Fibroblast of mammary gland (primary cell): Measurements from ENCODE around the gene DRC3.
"Not testable (repeated sequence)": the region's sequence is repeated elsewhere in the genome, so short reads cannot be mapped to it uniquely, and the experiment has no call there.

ENCODE experiments used
- DNase-seq: peaks from one replicate; pipeline ENCODE4 v3.0.0-alpha.2; 2010; ENCODE audit warnings: low read depth
- H3K4me3 ChIP-seq: 2 replicates; pipeline ENCODE4 v1.5.1; 2011; ENCODE audit warnings: low read depth, mild to moderate bottlenecking, low read length, moderate library complexity; ENCODE audit not compliant: control insufficient read depth
- TF ChIP-seq, protein P1 (sequence below): conservative IDR thresholded peaks from 2 replicates; pipeline ENCODE4 v1.5.1; 2011; ENCODE audit warnings: low read depth, low read length, inconsistent platforms; ENCODE audit not compliant: control insufficient read depth, insufficient read depth

The DRC3 gene

DNA sequence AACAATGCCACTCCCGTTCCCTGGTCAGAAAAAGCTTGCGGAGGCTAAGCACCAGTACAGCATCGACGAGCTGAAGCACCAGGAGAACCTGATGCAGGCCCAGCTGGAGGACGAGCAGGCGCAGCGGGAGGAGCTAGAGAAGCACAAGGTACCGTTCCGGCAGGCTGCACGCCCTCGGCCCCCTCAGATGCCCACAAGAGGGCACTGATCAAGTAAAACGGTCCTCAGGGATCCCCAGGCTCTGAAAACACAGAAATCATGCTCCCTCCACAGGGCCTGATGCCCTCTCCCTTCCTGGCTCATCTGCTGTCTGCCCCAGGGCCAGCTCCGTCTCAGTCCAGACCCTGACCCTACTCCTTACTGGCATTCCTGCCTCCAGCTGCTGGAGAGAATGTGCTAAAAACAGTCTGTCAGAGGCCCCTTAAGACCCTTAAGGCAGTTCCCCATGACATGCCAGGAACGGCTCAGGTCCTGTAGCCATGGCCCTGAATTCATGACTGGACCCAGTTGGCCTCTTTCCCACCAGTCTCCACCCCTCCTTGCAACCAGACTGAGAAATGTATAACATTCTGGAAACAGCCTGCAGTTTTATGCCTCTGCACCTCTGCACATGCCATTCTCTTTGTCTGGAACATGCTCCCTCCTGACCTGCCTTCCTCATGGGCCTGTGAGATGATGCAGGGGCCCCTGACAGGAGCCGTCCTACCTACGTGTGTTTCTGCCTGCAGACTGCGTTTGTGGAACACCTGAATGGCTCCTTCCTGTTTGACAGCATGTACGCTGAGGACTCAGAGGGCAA is 21.8 kb downstream of the DRC3 start:
- peak; percentile 15 for DNase-seq

DNA sequence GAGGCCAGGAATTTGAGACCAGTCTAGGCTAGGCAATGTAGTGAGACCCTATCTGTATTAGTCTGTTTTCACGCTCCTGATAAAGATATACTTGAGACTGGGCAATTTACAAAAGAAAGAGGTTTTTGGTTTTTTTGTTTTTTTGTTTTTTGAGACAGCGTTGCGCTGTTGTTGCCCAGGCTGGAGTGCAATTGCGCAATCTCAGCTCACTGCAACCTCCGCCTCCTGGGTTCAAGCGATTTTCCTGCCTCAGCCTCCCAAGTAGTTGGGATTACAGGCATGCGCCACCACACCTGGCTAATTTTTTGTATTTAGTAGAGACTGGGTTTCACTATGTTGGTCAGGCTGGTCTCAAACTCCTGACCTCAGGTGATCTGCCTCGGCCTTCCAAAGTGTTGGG is 23.2 kb downstream of the DRC3 start:
- DNase-seq = not testable (repeated sequence)

More for the DNA sequence above, 21.8 kb downstream of the DRC3 start:
- TF ChIP-seq, protein P1, sequence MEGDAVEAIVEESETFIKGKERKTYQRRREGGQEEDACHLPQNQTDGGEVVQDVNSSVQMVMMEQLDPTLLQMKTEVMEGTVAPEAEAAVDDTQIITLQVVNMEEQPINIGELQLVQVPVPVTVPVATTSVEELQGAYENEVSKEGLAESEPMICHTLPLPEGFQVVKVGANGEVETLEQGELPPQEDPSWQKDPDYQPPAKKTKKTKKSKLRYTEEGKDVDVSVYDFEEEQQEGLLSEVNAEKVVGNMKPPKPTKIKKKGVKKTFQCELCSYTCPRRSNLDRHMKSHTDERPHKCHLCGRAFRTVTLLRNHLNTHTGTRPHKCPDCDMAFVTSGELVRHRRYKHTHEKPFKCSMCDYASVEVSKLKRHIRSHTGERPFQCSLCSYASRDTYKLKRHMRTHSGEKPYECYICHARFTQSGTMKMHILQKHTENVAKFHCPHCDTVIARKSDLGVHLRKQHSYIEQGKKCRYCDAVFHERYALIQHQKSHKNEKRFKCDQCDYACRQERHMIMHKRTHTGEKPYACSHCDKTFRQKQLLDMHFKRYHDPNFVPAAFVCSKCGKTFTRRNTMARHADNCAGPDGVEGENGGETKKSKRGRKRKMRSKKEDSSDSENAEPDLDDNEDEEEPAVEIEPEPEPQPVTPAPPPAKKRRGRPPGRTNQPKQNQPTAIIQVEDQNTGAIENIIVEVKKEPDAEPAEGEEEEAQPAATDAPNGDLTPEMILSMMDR = peak; percentile 10
- H3K4me3 ChIP-seq = no peak overlapping the region

DNA sequence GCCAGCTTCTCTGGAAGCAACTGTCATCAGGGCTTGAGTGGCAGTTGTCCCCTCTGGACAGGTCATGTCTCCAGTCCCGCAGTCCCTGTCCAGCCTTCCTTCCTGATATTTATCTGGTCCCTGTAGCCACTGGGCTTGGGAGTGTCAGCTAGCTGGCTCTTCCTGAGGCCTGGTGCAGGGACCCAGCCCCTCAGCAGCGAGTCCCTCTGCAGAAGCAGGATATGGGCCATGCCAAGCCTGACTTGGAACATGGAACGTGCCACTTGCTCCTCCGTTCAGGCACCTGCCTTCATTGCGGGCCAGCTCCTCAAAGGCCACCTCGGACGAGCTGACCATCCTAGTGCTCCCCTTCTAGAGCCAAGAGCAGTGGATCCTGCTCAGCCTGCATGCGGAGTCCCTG is 26.3 kb downstream of the DRC3 start:
- no peak for DNase-seq
- H3K4me3 ChIP-seq = no peak overlapping the region
- TF ChIP-seq, protein P1 = no peak

More for the DNA sequence above, 23.2 kb downstream of the DRC3 start:
- H3K4me3 ChIP-seq = not testable (repeated sequence)

DNA sequence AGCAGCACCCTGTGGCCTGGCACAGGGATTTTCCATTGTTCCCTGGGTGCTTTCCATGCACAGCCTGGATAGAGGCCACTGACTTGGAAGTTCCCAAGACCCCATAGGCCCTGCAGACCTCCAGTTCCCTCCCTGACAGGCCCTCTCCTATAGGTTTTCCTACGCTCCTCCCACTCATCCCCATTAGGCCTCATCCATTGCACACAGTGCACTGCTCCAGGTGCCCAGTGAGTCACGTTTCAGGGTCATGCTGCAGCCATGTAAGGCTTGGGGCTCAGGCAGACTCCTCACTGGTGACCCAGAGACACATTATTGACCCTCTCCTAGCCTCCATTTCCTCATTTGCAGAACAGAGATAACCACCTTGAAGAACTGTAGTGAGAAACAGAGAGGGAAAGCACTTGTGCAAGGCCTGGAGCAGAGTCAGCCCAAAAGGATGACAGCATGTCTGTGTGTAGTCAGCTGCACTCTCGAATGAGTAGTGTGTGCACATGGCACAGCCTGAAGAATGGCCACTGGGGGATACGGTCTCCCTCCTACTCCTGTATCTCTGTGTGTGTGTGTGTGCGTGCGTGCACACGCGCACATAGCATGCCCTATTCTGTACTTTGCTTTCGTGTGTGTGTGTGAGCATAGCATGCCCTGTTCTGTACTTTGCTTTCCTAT is 26.8 kb downstream of the DRC3 start:
- no peak overlapping the region for H3K4me3 ChIP-seq
- DNase-seq = peak; percentile 49
- TF ChIP-seq, protein P1 = no peak

DNA sequence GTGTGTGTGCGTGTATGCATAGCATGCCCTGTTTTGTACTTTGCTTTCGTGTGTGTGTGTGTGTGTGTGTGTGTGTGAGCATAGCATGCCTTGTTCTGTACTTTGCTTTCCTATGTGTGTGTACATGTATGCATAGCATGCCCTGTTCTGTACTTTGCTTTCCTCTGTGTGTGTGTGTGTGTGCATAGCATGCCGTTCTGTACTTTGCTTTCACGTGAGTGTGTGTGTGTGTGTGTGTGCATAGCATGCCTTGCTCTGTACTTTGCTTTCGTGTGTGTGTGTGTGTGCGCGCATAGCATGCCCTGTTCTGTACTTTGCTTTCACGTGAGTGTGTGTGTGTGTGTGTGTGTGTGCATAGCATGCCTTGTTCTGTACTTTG is 27.4 kb downstream of the DRC3 start:
- TF ChIP-seq, protein P1 = no peak
- no peak overlapping the region for H3K4me3 ChIP-seq

DNA sequence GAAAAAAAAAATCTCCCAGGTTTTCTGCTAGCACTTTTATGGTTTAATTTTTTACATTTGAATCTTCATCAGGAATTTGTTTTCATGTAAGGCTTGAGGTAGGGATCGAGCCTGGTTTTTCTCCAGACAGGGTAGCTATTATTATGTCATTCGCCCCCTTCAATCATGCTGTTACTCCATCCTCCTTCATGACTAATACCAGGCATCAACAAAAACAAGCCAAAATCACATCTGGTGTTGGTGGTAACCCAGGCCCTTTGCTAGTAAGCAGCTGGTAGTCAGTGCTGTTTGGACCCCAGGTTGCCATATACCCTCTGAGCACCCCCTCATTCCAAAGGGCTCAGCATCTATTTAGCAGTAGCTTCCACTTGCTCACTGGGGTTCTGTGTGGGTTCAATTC is 29.5 kb downstream of the DRC3 start:
- TF ChIP-seq, protein P1 = no peak
- H3K4me3 ChIP-seq = no peak overlapping the region
- DNase-seq = peak; percentile 61

More for the DNA sequence above, 27.4 kb downstream of the DRC3 start:
- DNase-seq = no peak

DNA sequence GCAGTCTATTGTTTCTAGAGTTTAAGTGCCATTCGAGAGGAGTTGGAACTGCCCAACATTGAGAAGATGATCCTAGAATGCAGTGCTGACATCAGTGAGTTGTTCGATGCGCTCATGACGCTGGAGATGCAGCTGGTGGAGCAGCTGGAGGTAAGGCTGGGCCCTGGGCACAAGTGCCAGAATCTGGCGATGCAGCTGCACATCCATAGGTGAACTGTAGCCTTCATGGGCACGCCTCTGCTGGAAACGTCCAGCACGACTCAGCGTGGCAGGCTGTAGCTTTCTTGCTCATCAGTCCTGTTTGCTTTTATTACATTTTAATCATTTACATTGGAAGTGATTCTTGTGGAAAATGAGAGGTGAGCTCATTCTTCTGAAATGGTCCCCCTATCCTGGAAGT is 31.7 kb downstream of the DRC3 start:
- TF ChIP-seq, protein P1 = no peak
- peak; percentile 23 for DNase-seq

More for the DNA sequence above, 31.7 kb downstream of the DRC3 start:
- no peak overlapping the region for H3K4me3 ChIP-seq
